Activated naive CD4-positive, alpha-beta T cell treated with anti-CD3 and anti-CD28 coated beads, Interleukin-2, amount 10 ng/mL, durations not matched to agents 7 days and 5 days (primary cell): ENCODE results near the gene GNLY.
"Not testable (repeated sequence)": the region's sequence is repeated elsewhere in the genome, so short reads cannot be mapped to it uniquely, and the experiment has no call there.

Source experiments
- CTCF ChIA-PET: fragments of 350-600 bp; sonication (Branson Sonifier 250); formaldehyde crosslinking; loops from one replicate; lab custom pipeline; 2021; ENCODE audit warnings: antibody characterized with exemption; lab: Charles Lee
- DNase-seq: peaks from one replicate; pipeline ENCODE4 v3.0.0-alpha.2; 2020
- H3K27ac Mint-ChIP-seq: one replicate; pipeline ENCODE4 v1.8.0; 2021; ENCODE audit warnings: mild to moderate bottlenecking, moderate library complexity, mixed read lengths
- H3K27me3 Mint-ChIP-seq: one replicate; pipeline ENCODE4 v1.8.0; 2021; ENCODE audit warnings: mild to moderate bottlenecking, mixed read lengths
- H3K36me3 Mint-ChIP-seq: one replicate; pipeline ENCODE4 v1.8.0; 2021; ENCODE audit warnings: mixed read lengths
- H3K4me1 Mint-ChIP-seq: one replicate; pipeline ENCODE4 v1.8.0; 2021; ENCODE audit warnings: mixed read lengths
- H3K4me3 Mint-ChIP-seq: one replicate; pipeline ENCODE4 v1.8.0; 2021; ENCODE audit warnings: mild to moderate bottlenecking, moderate library complexity, mixed read lengths
- H3K9me3 Mint-ChIP-seq: one replicate; pipeline ENCODE4 v1.8.0; 2021; ENCODE audit warnings: mixed read lengths

The GNLY gene

GRCh38 chr2:85668857-85669142, 25.4 kb upstream of the GNLY start:
- no peaks in the 10 kb centered on the region for H3K4me1 Mint-ChIP-seq

GRCh38 chr2:85669549-85669948, 24.6 kb upstream of the GNLY start:
- Mint-ChIP-seq H3K4me1 (no peaks in the 10 kb centered on the region), H3K27me3 (peaks cover 24% of the 10 kb centered on the region), H3K27ac (no peak overlapping the region), H3K36me3 (no peaks in the 10 kb centered on the region), H3K9me3 (no peaks in the 10 kb centered on the region), H3K4me3 (no peak overlapping the region)
- no peak for DNase-seq
- CTCF ChIA-PET, result no interaction called here

More at GRCh38 chr2:85668857-85669142, 25.4 kb upstream of the GNLY start:
- Mint-ChIP-seq H3K27me3 (peaks cover 20% of the 10 kb centered on the region), H3K36me3 (no peaks in the 10 kb centered on the region), H3K27ac (no peak overlapping the region), H3K9me3 (no peaks in the 10 kb centered on the region), H3K4me3 (no peak overlapping the region)
- no peak for DNase-seq
- CTCF ChIA-PET, result no interaction called here

- peaks cover 31% of the 10 kb centered on the region for H3K27me3 Mint-ChIP-seq
- not testable (repeated sequence) for H3K4me1 Mint-ChIP-seq, H3K4me3 Mint-ChIP-seq, DNase-seq, H3K36me3 Mint-ChIP-seq, H3K9me3 Mint-ChIP-seq, H3K27ac Mint-ChIP-seq
- CTCF ChIA-PET, result interaction anchor here (1.1 to 1.5 kb wide), 2 partner anchors 14 to 37 kb away, joined by 3 to 4 read pairs; no protein-coding TSS in a partner anchor
Observed at GRCh38 chr2:85670416-85670815, 23.7 kb upstream of the GNLY start.

GRCh38 chr2:85672456-85672855, 21.7 kb upstream of the GNLY start:
- H3K27me3 Mint-ChIP-seq, result peaks cover 32% of the 10 kb centered on the region
- DNase-seq, result no peak
- no peaks in the 10 kb centered on the region for H3K4me1 Mint-ChIP-seq
- H3K27ac Mint-ChIP-seq, result no peak overlapping the region
- H3K4me3 Mint-ChIP-seq, result no peak overlapping the region
- H3K9me3 Mint-ChIP-seq, result no peaks in the 10 kb centered on the region
- no peaks in the 10 kb centered on the region for H3K36me3 Mint-ChIP-seq
- CTCF ChIA-PET, result no interaction called here

GRCh38 chr2:85673716-85674375, 20.3 kb upstream of the GNLY start:
- H3K27me3 Mint-ChIP-seq, result peaks cover 35% of the 10 kb centered on the region
- CTCF ChIA-PET, result interaction anchor here (0.6 to 4.7 kb wide), 4 partner anchors 29 to 54 kb away, joined by 3 to 17 read pairs (median 3); no protein-coding TSS in a partner anchor
- H3K36me3 Mint-ChIP-seq, result no peaks in the 10 kb centered on the region
- no peaks in the 10 kb centered on the region for H3K9me3 Mint-ChIP-seq
- no peak overlapping the region for H3K27ac Mint-ChIP-seq
- H3K4me1 Mint-ChIP-seq, result peaks cover 2% of the 10 kb centered on the region
- no peak for DNase-seq
- no peak overlapping the region for H3K4me3 Mint-ChIP-seq

GRCh38 chr2:85674417-85674816, 19.7 kb upstream of the GNLY start:
- Mint-ChIP-seq H3K4me3 (no peak overlapping the region), H3K4me1 (peaks cover 5% of the 10 kb centered on the region), H3K27me3 (peaks cover 39% of the 10 kb centered on the region), H3K27ac (no peak overlapping the region), H3K9me3 (no peaks in the 10 kb centered on the region), H3K36me3 (no peaks in the 10 kb centered on the region)
- CTCF ChIA-PET, result interaction anchor here (1.1 to 4.7 kb wide), 3 partner anchors 8 to 38 kb away, joined by 3 to 17 read pairs (median 3); no protein-coding TSS in a partner anchor
- no peak for DNase-seq

GRCh38 chr2:85675427-85675826, 18.7 kb upstream of the GNLY start:
- Mint-ChIP-seq H3K9me3 (no peaks in the 10 kb centered on the region), H3K27me3 (peaks cover 42% of the 10 kb centered on the region), H3K36me3 (no peaks in the 10 kb centered on the region), H3K27ac (no peak overlapping the region), H3K4me3 (no peak overlapping the region), H3K4me1 (peaks cover 8% of the 10 kb centered on the region)
- CTCF ChIA-PET, result interaction anchor here (1.1 to 4.7 kb wide), 5 partner anchors 9 to 139 kb away, joined by 3 to 17 read pairs (median 3); no protein-coding TSS in a partner anchor
- no peak for DNase-seq

GRCh38 chr2:85675866-85676548, 18.2 kb upstream of the GNLY start:
- peaks cover 37% of the 10 kb centered on the region for H3K27me3 Mint-ChIP-seq
- no peak overlapping the region for H3K27ac Mint-ChIP-seq
- no peak overlapping the region for H3K4me3 Mint-ChIP-seq
- H3K36me3 Mint-ChIP-seq, result no peaks in the 10 kb centered on the region
- no peaks in the 10 kb centered on the region for H3K9me3 Mint-ChIP-seq
- H3K4me1 Mint-ChIP-seq, result peaks cover 13% of the 10 kb centered on the region
- CTCF ChIA-PET, result interaction anchor here (1.2 to 4.7 kb wide), 3 partner anchors 39 to 138 kb away, joined by 3 to 17 read pairs (median 4); no protein-coding TSS in a partner anchor
- no peak for DNase-seq

GRCh38 chr2:85678377-85678776, 15.8 kb upstream of the GNLY start:
- H3K4me3 Mint-ChIP-seq, result no peak overlapping the region
- CTCF ChIA-PET, result interaction anchor here (0.6 to 4.2 kb wide), 10 partner anchors 12 to 135 kb away, joined by 3 to 96 read pairs (median 6); no protein-coding TSS in a partner anchor
- peaks cover 20% of the 10 kb centered on the region for H3K4me1 Mint-ChIP-seq
- no peaks in the 10 kb centered on the region for H3K9me3 Mint-ChIP-seq
- H3K36me3 Mint-ChIP-seq, result no peaks in the 10 kb centered on the region
- H3K27ac Mint-ChIP-seq, result no peak overlapping the region
- DNase-seq, result no peak
- H3K27me3 Mint-ChIP-seq, result peaks cover 42% of the 10 kb centered on the region

GRCh38 chr2:85678794-85679672, 15.1 kb upstream of the GNLY start:
- Mint-ChIP-seq H3K36me3 (no peaks in the 10 kb centered on the region), H3K27me3 (peaks cover 35% of the 10 kb centered on the region), H3K9me3 (no peaks in the 10 kb centered on the region), H3K27ac (no peak overlapping the region), H3K4me3 (no peak overlapping the region), H3K4me1 (peaks cover 20% of the 10 kb centered on the region)
- CTCF ChIA-PET, result interaction anchor here (0.6 to 4.2 kb wide), 19 partner anchors 13 to 400 kb away, joined by 3 to 96 read pairs (median 5); no protein-coding TSS in a partner anchor
- DNase-seq, result peak; percentile 82

GRCh38 chr2:85680707-85681371, 13.3 kb upstream of the GNLY start:
- DNase-seq, result no peak
- Mint-ChIP-seq H3K27me3 (peaks cover 25% of the 10 kb centered on the region), H3K27ac (peak overlapping the region; percentile 87), H3K9me3 (no peaks in the 10 kb centered on the region), H3K4me3 (peak overlapping the region; percentile 61), H3K36me3 (no peaks in the 10 kb centered on the region), H3K4me1 (peaks cover 20% of the 10 kb centered on the region)
- CTCF ChIA-PET, result interaction anchor here (0.6 to 4.2 kb wide), 11 partner anchors 17 to 133 kb away, joined by 4 to 96 read pairs (median 7); partner anchors contain the start of gene ATOH8

- DNase-seq, result no peak
- no peaks in the 10 kb centered on the region for H3K9me3 Mint-ChIP-seq
- no peaks in the 10 kb centered on the region for H3K36me3 Mint-ChIP-seq
- peak overlapping the region; percentile 87 for H3K27ac Mint-ChIP-seq
- peaks cover 29% of the 10 kb centered on the region for H3K27me3 Mint-ChIP-seq
- CTCF ChIA-PET, result interaction anchor here (0.6 to 4.2 kb wide), 5 partner anchors 16 to 72 kb away, joined by 4 to 96 read pairs (median 4); partner anchors contain the start of gene ATOH8
- H3K4me1 Mint-ChIP-seq, result peaks cover 20% of the 10 kb centered on the region
- peak overlapping the region; percentile 61 for H3K4me3 Mint-ChIP-seq
Observed at GRCh38 chr2:85681372-85681763, 12.8 kb upstream of the GNLY start.

GRCh38 chr2:85681776-85682175, 12.4 kb upstream of the GNLY start:
- H3K36me3 Mint-ChIP-seq, result no peaks in the 10 kb centered on the region
- peak overlapping the region; percentile 87 for H3K27ac Mint-ChIP-seq
- H3K27me3 Mint-ChIP-seq, result peaks cover 29% of the 10 kb centered on the region
- CTCF ChIA-PET, result interaction anchor here (0.6 to 4.2 kb wide), 5 partner anchors 16 to 72 kb away, joined by 4 to 96 read pairs (median 4); partner anchors contain the start of gene ATOH8
- H3K4me3 Mint-ChIP-seq, result peak overlapping the region; percentile 61
- peaks cover 20% of the 10 kb centered on the region for H3K4me1 Mint-ChIP-seq
- DNase-seq, result no peak
- no peaks in the 10 kb centered on the region for H3K9me3 Mint-ChIP-seq
